Measurements from ENCODE around the gene CEMIP. TPM values are rescaled to one million over a fixed set of nuclear protein-coding genes. Genes with fewer than 3 reads are reported as not detected.
A peak's percentile ranks its signal among the peaks of the same experiment; 100 is the strongest.

CEMIP gene
- total RNA-seq, 1 donor from 2014 or later: 0.83 TPM

- no peak for TF ChIP-seq CTCF (IDR thresholded peaks at IDR 0.05; ENCODE audit: unreplicated experiment)
- no peaks in the 10 kb centered on the region for H3K36me3 Mint-ChIP-seq
- DNase-seq (ENCODE audit: low spot score in 2 of 2, unreplicated experiment in 2 of 2): no peak
- H3K9me3 Mint-ChIP-seq: no peaks in the 10 kb centered on the region
- H3K4me3 Mint-ChIP-seq: no peak overlapping the region
- H3K27ac Mint-ChIP-seq: no peak overlapping the region
- peaks cover 54% of the 10 kb centered on the region for H3K27me3 Mint-ChIP-seq (ENCODE audit: low read depth)
- peaks cover 11% of the 10 kb centered on the region for H3K4me1 Mint-ChIP-seq
Measured at GRCh38 chr15:80803580-80804525, 24.7 kb downstream of the CEMIP start.

- Mint-ChIP-seq H3K4me1 (peaks cover 11% of the 10 kb centered on the region), H3K4me3 (no peak overlapping the region), H3K27me3 (ENCODE audit: low read depth) (peaks cover 56% of the 10 kb centered on the region), H3K9me3 (no peaks in the 10 kb centered on the region), H3K27ac (peak overlapping the region; percentile 13), H3K36me3 (no peaks in the 10 kb centered on the region)
- DNase-seq (ENCODE audit: low spot score in 2 of 2, unreplicated experiment in 2 of 2): no peak
- no peak for TF ChIP-seq CTCF (IDR thresholded peaks at IDR 0.05; ENCODE audit: unreplicated experiment)
Measured at GRCh38 chr15:80804970-80805495, 25.9 kb downstream of the CEMIP start.

GRCh38 chr15:80811781-80812315 is 32.7 kb downstream of the CEMIP start:
- Mint-ChIP-seq H3K4me1 (no peaks in the 10 kb centered on the region), H3K27me3 (ENCODE audit: low read depth) (peaks cover 39% of the 10 kb centered on the region), H3K27ac (no peak overlapping the region), H3K9me3 (no peaks in the 10 kb centered on the region), H3K4me3 (no peak overlapping the region), H3K36me3 (no peaks in the 10 kb centered on the region)
- TF ChIP-seq CTCF (IDR thresholded peaks at IDR 0.05; ENCODE audit: unreplicated experiment): no peak
- no peak for DNase-seq (ENCODE audit: low spot score in 2 of 2, unreplicated experiment in 2 of 2)

GRCh38 chr15:80815106-80815505 is 35.9 kb downstream of the CEMIP start:
- H3K4me1 Mint-ChIP-seq: no peaks in the 10 kb centered on the region

More at GRCh38 chr15:80815106-80815505, 35.9 kb downstream of the CEMIP start:
- Mint-ChIP-seq H3K4me3 (no peak overlapping the region), H3K27me3 (ENCODE audit: low read depth) (peaks cover 51% of the 10 kb centered on the region), H3K9me3 (no peaks in the 10 kb centered on the region), H3K36me3 (no peaks in the 10 kb centered on the region), H3K27ac (no peak overlapping the region)
- DNase-seq (ENCODE audit: low spot score in 2 of 2, unreplicated experiment in 2 of 2): no peak
- TF ChIP-seq CTCF (IDR thresholded peaks at IDR 0.05; ENCODE audit: unreplicated experiment): no peak
